ENCODE results near the gene ABCG4.
"Not testable (repeated sequence)": the region's sequence is repeated elsewhere in the genome, so short reads cannot be mapped to it uniquely, and the experiment has no call there.

The ABCG4 gene

GRCh38 chr11:119155733-119156492, 7.1 kb downstream of the ABCG4 start:
- no peak for DNase-seq

DNA sequence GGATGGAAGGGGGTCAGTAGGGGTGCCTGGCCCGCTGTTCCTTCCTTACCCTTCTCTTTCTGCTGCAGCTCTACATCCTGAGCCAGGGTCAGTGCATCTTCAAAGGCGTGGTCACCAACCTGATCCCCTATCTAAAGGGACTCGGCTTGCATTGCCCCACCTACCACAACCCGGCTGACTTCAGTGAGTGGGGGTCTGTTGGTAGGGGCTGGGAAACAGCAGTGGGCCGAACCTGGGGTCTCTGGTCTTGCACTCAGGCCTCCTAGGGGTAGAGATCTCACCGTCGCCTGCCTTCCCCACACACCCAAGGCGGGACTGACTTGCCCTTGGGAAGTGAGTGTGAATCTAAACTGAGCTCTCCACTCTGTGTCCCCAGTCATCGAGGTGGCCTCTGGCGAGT, 7.6 kb downstream of the ABCG4 start:
- DNase-seq: no peak

DNA sequence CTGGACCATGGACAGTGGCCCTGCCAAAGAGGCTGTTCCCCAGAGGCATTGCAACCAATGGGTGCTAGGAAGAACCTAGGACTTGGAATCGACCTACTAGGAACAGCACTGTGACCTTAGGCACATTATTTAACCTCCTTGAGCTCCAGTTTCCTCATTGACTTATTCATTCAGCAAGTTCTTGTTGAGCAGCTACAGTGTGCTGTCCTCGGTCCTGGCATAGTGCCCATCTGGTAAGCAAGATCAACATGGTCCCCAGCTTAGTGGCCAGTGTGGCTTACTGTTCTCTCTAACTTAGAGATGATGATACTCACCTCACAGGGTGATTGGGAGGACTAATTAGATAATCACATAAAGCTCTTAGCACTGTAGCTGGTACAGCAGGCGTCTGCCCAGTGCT, 8.2 kb downstream of the ABCG4 start:
- DNase-seq: no peak

GRCh38 chr11:119158467-119158866, 9.6 kb downstream of the ABCG4 start:
- DNase-seq: no peak

- no peak for DNase-seq
Observed at GRCh38 chr11:119160151-119160550, 11.3 kb downstream of the ABCG4 start.

DNA sequence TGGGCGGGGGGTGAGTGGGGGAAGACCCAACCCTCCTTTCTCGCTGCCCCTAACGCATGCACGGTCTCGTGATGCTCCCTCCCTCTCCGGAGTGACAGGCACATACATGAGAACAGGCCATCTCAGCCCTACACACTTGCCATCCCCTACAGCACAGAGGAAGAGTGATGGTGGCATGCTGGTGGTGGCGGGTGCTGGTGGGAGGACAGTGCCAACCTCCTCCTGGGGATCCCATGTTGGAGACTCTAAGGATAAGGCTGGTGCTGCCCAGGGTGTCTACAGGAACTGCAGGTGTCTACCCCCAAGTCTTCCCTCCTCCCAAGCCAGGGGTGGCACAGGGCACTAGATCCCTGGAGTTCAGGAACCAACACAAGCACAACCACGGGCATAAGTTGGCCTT, 13.0 kb downstream of the ABCG4 start:
- DNase-seq: no peak

- DNase-seq: no peak
Observed at GRCh38 chr11:119166368-119167076, 17.7 kb downstream of the ABCG4 start.

DNA sequence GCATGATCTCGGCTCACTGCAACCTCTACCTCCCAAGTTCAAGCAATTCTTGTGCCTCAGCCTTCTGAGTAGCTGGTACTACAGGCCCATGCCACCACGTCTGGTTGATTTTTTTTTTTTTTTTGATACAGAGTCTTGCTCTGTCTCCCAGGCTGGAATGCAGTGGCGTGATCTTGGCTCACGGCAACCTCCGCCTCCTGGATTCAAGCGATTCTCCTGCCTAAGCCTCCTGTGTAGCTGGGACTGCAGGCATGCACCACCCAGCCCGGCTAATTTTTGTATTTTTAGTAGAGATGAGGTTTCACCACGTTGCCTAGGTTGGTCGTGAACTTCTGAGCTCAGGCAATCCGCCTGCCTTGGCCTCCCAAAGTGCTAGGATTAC, 18.2 kb downstream of the ABCG4 start:
- not testable (repeated sequence) for DNase-seq

- DNase-seq: no peak
Observed at GRCh38 chr11:119167933-119168332, 19.1 kb downstream of the ABCG4 start.

- DNase-seq: peak; percentile 79
Observed at GRCh38 chr11:119168471-119169281, 19.8 kb downstream of the ABCG4 start, which contains the start of gene NLRX1. Gene NLRX1 (plus strand): TSS chr11:119168725. CDS start chr11:119171404, 2,679 bp downstream.

GRCh38 chr11:119169282-119169719, 20.4 kb downstream of the ABCG4 start:
- DNase-seq: peak; percentile 23

GRCh38 chr11:119172513-119172912, 23.7 kb downstream of the ABCG4 start:
- no peak for DNase-seq

GRCh38 chr11:119173453-119173852, 24.6 kb downstream of the ABCG4 start:
- no peak for DNase-seq

DNA sequence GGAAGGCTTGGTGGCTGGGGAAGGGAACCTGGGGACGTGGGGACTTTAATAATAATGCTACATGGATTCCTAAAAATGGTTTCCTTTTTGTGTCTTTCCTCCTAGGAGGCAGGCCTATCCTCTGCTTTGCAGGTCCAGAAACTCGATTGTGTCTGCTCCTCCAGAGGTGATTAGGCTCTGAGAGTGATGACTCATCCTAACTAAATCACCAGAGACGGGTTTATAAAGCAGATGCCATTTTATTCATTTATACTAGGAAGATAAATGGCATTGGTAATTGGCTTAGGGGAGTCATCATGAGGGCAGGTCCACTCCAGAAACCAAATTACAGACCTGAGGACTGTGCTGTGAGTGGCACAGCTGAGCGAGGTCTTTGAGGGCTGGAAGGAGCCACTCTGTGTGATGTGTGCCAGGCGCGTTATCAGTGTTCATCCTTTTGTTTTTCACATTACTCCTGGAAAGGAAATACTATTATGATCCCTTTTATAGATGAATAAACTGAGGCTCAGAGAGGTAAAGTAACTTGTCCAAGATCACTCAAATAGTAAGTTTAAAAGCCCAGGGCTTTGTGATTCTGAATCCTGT, 26.7 kb downstream of the ABCG4 start:
- DNase-seq: no peak

GRCh38 chr11:119178166-119178680, 29.4 kb downstream of the ABCG4 start:
- DNase-seq: no peak

GRCh38 chr11:119179342-119179741, 30.5 kb downstream of the ABCG4 start:
- no peak for DNase-seq

DNA sequence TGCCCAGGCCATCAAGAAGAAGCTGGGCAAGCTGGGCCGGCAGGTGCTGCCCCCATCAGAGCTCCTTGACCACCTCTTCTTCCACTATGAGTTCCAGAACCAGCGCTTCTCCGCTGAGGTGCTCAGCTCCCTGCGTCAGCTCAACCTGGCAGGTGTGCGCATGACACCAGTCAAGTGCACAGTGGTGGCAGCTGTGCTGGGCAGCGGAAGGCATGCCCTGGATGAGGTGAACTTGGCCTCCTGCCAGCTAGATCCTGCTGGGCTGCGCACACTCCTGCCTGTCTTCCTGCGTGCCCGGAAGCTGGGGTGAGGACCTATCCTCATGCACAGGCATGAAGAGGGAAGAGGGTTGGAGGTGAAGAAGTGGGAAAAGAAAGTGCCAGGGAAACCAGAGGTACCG, 31.1 kb downstream of the ABCG4 start:
- no peak for DNase-seq

GRCh38 chr11:119180729-119181676, 32.2 kb downstream of the ABCG4 start:
- DNase-seq: no peak

DNA sequence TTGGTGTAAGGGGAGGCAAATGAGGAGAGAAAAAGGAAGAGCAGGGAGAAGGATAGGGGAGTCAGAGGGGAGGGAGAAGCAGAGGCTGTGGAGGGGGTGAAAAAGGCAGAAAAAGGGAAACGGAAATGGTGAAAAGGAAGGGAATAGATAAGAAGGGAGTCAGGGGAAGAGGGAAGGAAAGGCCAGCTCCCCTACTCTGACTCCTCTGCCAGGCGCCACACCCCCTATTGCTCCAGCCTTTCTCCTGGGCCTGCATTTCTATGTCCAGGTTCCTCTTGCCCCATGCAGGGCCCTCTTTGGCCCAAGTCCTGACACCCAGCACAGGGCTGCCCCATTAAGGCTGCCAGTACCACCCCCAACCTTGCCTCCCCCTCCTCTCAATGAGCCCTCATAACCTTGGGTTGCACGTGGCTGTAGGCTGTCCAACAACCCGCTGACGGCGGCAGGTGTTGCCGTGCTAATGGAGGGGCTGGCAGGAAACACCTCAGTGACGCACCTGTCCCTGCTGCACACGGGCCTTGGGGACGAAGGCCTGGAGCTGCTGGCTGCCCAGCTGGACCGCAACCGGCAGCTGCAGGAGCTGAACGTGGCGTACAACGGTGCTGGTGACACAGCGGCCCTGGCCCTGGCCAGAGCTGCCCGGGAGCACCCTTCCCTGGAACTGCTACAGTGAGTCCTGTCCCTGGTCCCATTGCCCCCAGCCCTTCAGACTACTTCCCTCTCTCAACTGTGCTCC, 33.0 kb downstream of the ABCG4 start:
- no peak for DNase-seq

- DNase-seq: not testable (repeated sequence)
Observed at GRCh38 chr11:119184399-119184798, 35.5 kb downstream of the ABCG4 start.
